NCI-H510A (cell line): Measurements from ENCODE around the gene CENPH.
A peak's percentile ranks its signal among the peaks of the same experiment; 100 is the strongest.
"Not testable (repeated sequence)": the region's sequence is repeated elsewhere in the genome, so short reads cannot be mapped to it uniquely, and the experiment has no call there.

Experiments used
- DNase-seq: peaks from one replicate; lab custom pipeline; 2025; lab: John Stamatoyannopoulos, UW

Gene CENPH

DNA sequence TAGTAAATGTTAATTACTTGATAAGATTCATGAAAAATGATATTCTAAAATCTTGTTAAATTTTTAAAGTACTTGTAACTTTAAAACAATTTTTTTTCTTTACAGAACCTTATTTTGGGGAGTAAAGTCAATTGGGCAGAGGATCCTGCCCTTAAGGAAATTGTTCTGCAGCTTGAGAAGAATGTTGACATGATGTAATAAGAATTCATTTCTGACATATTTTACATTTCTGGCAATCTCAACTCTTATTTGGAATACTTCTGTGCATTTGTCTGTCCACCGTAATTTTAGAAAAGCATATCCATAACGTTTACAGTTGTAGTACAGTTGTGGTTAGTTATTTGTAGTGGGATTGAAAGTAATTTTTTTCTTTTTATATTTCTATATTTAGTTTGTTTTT lies 20.2 kb downstream of the CENPH start:
- DNase-seq, result no peak

GRCh38 chr5:69211200-69211599 lies 21.8 kb downstream of the CENPH start:
- no peak for DNase-seq

DNA sequence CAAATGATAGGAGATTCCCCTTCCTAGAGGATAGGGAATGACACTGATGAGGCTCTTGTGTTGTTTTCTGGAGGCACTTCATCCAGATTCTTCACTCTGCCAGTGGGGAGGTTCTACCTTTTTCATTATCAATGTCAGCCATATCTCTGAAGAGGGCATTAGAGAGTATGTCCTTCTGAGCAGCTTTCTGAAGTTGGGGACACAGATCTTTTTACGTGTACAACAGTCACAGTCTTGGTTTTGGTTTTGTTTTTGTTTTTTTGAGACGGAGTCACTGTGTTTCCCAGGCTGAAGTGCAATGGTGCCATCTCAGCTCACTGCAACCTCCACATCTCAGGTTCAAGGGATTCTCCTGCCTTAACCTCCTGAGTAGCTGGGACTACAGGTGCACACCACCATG lies 22.6 kb downstream of the CENPH start:
- DNase-seq, result no peak

DNA sequence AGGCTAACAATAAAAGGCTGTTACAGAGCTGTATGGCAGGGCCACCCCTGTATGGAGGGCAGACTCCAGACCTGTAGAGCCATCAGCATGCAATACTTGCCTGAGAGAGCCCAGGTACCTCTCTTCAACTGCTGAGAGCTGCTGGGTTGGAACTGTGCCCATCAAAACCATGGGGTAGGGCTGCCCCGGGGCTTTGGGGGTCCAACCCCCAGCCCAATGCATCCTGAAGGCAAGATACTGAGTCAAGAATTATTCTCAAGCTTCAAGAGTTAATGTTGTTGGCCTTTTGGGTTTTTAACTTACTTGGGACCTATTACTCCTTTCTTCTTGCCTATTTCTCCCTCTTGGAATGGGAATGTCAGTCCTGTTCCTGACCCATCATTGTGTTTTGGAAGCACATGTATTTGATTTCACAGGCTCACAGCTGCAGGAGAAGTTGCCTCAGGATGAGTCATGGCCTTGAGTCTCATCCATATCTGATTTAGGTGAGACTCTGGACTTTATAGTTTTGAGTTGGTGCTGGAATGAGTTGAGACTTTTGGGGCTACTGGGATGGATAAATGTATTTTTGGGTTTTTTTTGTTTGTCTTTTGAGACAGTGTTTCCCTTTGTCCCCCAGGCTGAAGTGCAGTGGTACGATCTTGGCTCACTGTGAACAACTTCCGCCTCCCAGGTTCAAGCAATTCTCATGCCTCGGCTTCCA lies 24.3 kb downstream of the CENPH start:
- no peak for DNase-seq

DNA sequence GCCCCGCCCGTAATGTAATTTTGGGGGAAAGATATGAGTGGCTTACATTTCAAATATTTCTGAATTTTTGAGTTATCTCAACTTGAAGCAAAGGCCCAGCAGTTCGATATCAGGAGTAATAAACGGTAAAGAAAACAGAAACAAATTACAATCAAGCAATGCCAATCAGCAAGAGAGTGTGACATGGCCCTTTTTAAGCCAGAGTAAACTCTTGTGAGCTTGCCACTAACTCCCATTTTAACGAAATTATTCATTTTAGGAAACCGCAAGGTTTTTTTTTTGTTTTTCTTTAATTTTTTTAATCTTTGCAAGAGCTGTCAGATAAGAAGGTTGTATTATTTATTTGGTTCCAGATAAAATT lies 27.7 kb downstream of the CENPH start:
- no peak for DNase-seq

- peak; percentile 71 for DNase-seq
Measured at GRCh38 chr5:69217548-69218526, 28.5 kb downstream of the CENPH start.

- DNase-seq, result no peak
Measured at GRCh38 chr5:69219939-69220338, 30.6 kb downstream of the CENPH start.

- not testable (repeated sequence) for DNase-seq
Measured at GRCh38 chr5:69220371-69220770, 31.0 kb downstream of the CENPH start.

DNA sequence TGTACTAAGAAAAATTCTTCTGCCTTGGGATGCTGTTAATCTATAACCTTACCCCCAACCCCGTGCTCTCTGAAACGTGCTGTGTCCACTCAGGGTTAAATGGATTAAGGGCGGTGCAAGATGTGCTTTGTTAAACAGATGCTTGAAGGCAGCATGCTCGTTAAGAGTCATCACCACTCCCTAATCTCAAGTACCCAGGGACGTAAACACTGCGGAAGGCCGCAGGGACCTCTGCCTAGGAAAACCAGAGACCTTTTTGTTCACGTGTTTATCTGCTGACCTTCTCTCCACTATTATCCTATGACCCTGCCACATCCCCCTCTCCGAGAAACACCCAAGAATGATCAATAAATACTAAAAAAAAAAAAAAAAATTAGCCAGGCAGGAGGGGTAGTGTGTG lies 31.4 kb downstream of the CENPH start:
- DNase-seq, result not testable (repeated sequence)

- DNase-seq, result no peak
Measured at GRCh38 chr5:69224520-69224919, 35.1 kb downstream of the CENPH start.

GRCh38 chr5:69225860-69226259 lies 36.5 kb downstream of the CENPH start:
- no peak for DNase-seq

DNA sequence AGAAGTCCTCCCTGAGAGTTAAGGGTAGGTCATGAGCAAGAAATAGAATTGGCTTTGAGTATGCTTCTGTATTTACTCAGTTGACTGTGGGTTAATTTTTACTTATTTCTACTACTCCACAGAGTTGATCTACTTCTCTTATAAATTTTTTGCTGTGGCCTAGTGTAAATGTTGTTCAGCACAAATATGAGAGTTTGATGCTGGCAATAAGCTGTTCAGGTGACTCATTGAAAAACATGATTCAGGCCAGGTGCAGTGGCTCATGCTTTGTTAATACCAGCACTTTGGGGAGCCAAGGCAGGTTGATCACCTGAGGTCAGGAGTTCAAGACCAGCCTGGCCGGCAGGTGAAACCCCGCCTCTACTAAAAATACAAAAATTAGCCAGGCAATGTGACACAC lies 40.8 kb downstream of the CENPH start:
- no peak for DNase-seq

DNA sequence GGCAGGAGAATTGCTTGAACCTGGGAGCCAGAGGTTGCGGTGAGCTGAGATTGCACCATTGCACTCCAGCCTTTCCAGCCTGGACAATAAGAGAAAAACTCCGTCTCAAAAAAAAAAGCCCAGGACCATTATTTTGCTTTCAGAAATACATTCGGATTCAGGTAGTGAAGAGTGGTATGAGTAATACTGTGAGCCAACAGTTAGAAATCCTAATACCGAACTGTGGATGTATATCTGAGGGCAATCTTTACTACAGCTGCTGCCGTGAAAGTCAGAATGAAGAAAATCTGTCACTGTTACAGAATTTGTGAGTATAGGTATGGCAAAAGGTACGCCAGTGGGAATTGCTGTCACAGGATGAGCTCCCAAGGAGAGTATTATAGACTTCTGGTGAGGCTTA lies 41.9 kb downstream of the CENPH start:
- DNase-seq, result no peak

- no peak for DNase-seq
Measured at GRCh38 chr5:69231851-69232250, 42.5 kb downstream of the CENPH start.

GRCh38 chr5:69234457-69235268 lies 45.3 kb downstream of the CENPH start, which contains the start of gene CDK7:
Gene CDK7 (plus strand): TSS chr5:69234886. CDS start chr5:69234976, 90 bp downstream.
- peak; percentile 79 for DNase-seq

DNA sequence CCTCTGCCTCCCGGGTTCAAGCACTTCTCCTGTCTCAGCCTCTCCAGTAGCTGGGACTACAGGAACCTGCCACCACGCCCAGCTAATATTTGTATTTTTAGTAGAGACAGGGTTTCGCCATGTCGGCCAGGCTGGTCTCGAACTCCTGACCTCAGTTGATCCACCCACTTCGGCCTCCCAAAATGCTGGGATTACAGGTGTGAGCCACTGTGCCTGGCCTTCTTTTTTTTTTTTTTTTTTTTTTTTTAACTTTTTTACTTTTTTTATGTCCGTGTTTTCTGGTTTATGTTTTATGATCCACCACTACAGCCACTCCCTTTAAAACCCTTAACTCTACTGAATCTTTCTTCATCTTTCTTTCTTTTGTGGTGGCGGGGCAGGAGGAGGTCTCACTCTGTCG lies 47.4 kb downstream of the CENPH start:
- not testable (repeated sequence) for DNase-seq

GRCh38 chr5:69237877-69238276 lies 48.5 kb downstream of the CENPH start:
- no peak for DNase-seq

- no peak for DNase-seq
Measured at GRCh38 chr5:69238760-69239251, 49.4 kb downstream of the CENPH start.

GRCh38 chr5:69242215-69242927 lies 53.0 kb downstream of the CENPH start:
- no peak for DNase-seq

- no peak for DNase-seq
Measured at GRCh38 chr5:69245031-69245430, 55.6 kb downstream of the CENPH start.

DNA sequence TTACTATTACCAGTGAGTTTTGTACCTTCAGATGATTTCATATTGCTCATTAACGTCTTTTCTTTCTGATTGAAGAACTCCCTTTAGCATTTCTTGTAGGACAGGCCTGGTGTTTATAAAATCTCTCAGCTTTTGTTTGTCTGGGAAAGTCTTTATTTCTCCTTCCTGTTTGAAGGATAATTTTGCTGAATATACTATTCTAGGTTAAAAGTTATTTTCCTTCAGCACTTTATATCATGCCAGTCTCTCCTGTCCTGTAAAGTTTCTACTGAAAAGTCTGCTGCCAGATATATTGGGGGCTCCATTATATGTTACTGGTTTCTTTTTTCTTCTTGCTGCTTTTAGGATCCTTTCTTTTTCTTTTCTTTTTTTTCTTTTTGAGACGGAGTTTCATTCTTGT lies 58.6 kb downstream of the CENPH start:
- no peak for DNase-seq
